ENCODE data around the gene NDNF.

GRCh38 chr4:121011780-121012340, 60.5 kb downstream of the NDNF start:
- TF ChIP-seq ZFP30 (CRISPR knock-in tag; IDR thresholded peaks at IDR 0.05) (no peak), ARNTL (CRISPR knock-in tag; IDR thresholded peaks at IDR 0.05; ENCODE audit: borderline replicate concordance, low read depth) (no peak), OSR1 (CRISPR knock-in tag; IDR thresholded peaks at IDR 0.05) (no peak), RARB (CRISPR knock-in tag; IDR thresholded peaks at IDR 0.05) (no peak), ZNF8 (CRISPR knock-in tag; IDR thresholded peaks at IDR 0.05) (no peak), ZFP3 (CRISPR knock-in tag; IDR thresholded peaks at IDR 0.05) (no peak), ESRRG (CRISPR knock-in tag; IDR thresholded peaks at IDR 0.05) (no peak), CREB5 (CRISPR knock-in tag; IDR thresholded peaks at IDR 0.05; ENCODE audit: low read depth) (no peak), TSHZ2 (CRISPR knock-in tag; IDR thresholded peaks at IDR 0.05) (no peak)
- TF ChIP-seq, protein P1, sequence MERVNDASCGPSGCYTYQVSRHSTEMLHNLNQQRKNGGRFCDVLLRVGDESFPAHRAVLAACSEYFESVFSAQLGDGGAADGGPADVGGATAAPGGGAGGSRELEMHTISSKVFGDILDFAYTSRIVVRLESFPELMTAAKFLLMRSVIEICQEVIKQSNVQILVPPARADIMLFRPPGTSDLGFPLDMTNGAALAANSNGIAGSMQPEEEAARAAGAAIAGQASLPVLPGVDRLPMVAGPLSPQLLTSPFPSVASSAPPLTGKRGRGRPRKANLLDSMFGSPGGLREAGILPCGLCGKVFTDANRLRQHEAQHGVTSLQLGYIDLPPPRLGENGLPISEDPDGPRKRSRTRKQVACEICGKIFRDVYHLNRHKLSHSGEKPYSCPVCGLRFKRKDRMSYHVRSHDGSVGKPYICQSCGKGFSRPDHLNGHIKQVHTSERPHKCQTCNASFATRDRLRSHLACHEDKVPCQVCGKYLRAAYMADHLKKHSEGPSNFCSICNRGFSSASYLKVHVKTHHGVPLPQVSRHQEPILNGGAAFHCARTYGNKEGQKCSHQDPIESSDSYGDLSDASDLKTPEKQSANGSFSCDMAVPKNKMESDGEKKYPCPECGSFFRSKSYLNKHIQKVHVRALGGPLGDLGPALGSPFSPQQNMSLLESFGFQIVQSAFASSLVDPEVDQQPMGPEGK (CRISPR knock-in tag; IDR thresholded peaks at IDR 0.05; ENCODE audit: borderline replicate concordance): no peak

Data from SK-N-SH treated with all-trans-retinoic acid at 6 μM for 48 hours (cell line).